Fibroblast of the aortic adventitia (primary cell): Measurements from ENCODE around the gene CREG1. TPM values are rescaled to one million over a fixed set of nuclear protein-coding genes. Genes with fewer than 3 reads are reported as not detected.

ENCODE experiments used
- DNase-seq: peaks from one replicate; pipeline ENCODE4 v3.0.0-alpha.2; 2010; ENCODE audit warnings: low read depth
- H3K4me3 ChIP-seq: 2 replicates; pipeline ENCODE4 v1.5.1; 2011; ENCODE audit warnings: low read depth, mild to moderate bottlenecking, control low read depth, low read length, moderate library complexity
- CTCF ChIP-seq: IDR thresholded peaks from 2 replicates; pipeline ENCODE4 v1.5.1; 2011; ENCODE audit warnings: mild to moderate bottlenecking, low read length, control low read depth, inconsistent platforms; ENCODE audit not compliant: insufficient read depth
- total RNA-seq: library from RNA; depleted of rRNA; stranded (reverse); fragments of >200 nt; gene quantifications from 2 replicates; pipeline ENCODE4 v1.2.3, GENCODE V29; 2012; ENCODE audit warnings: low replicate concordance

Gene CREG1
- total RNA-seq, 1 donor, result 91.4 TPM

- no peak overlapping the region for H3K4me3 ChIP-seq
- no peak for DNase-seq
- no peak for TF ChIP-seq CTCF
Measured at GRCh38 chr1:167507719-167508118, 45.8 kb downstream of the CREG1 start.

GRCh38 chr1:167504467-167504827 is 49.1 kb downstream of the CREG1 start:
- no peak for TF ChIP-seq CTCF
- no peak overlapping the region for H3K4me3 ChIP-seq
- no peak for DNase-seq

- no peak for TF ChIP-seq CTCF
- no peak overlapping the region for H3K4me3 ChIP-seq
- no peak for DNase-seq
Measured at GRCh38 chr1:167503626-167504466, 49.7 kb downstream of the CREG1 start.

GRCh38 chr1:167502719-167503462 is 50.7 kb downstream of the CREG1 start:
- H3K4me3 ChIP-seq, result no peak overlapping the region
- no peak for TF ChIP-seq CTCF
- no peak for DNase-seq

- no peak for DNase-seq
- H3K4me3 ChIP-seq, result no peak overlapping the region
- no peak for TF ChIP-seq CTCF
Measured at GRCh38 chr1:167502192-167502551, 51.4 kb downstream of the CREG1 start.

- no peak for DNase-seq
- no peak for TF ChIP-seq CTCF
- no peak overlapping the region for H3K4me3 ChIP-seq
Measured at GRCh38 chr1:167501515-167502191, 51.9 kb downstream of the CREG1 start.
